Fibroblast of lung (primary cell): Measurements from ENCODE around the gene PRM1.

Source experiments
- EZH2 ChIP-seq: IDR thresholded peaks from 2 replicates; pipeline ENCODE4 v1.5.1; 2012; ENCODE audit warnings: low read length, control low read depth, mild to moderate bottlenecking; ENCODE audit errors: missing control alignments
- TF ChIP-seq, protein P1 (sequence below), 2 donors: IDR thresholded peaks in 1 of 2; conservative IDR thresholded peaks in 1 of 2; 1 replicate in 1 of 2; 2 replicates in 1 of 2; pipeline ENCODE4 v1.5.1; 2011 to 2012; ENCODE audit warnings: low read length in 2 of 2, control low read depth in 1 of 2, inconsistent platforms in 1 of 2, low read depth in 1 of 2, mild to moderate bottlenecking in 1 of 2

DNA sequence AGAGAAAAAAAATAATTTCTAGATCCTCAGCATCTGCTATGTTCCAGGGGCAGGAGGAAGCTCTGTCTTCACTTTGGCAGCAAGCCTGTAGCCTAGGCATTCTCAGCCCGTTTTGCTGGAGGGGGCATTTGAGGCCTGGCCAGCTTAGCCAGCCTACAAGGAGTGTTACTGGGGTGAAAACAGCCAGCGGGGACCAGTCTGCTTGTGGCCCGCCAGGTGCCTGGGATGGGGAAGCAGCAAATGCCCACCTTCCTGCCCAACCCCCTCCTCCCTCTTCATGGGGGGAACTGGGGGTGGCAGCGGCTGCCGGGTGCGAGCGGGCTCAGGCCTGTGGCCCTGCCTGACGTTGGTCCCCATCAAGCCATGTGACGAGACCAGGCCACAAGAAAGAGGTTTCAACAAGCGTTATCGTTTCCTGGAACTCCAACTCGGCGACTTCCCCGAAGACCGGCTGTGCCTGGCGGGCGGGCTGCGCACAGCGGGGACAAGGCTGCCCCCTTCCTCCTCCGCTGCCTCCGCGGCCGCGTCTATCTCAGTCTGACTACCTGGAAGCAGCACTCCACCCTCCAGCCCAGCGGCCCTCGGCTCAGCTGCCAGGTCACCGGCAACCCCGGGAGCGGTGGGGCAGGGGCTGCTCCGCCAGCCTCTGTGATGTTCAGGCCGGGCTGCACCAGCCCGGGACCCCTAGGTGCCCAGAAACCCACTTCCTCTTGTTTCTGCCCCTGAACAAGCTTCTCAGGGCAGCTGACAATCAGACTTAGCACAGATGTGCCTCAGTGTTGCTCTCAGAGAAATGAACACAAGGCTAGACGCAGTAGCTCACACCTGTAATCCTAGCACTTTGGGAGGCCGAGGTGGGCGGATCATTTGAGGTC, 48.0 kb downstream of the PRM1 start:
- TF ChIP-seq, protein P1, sequence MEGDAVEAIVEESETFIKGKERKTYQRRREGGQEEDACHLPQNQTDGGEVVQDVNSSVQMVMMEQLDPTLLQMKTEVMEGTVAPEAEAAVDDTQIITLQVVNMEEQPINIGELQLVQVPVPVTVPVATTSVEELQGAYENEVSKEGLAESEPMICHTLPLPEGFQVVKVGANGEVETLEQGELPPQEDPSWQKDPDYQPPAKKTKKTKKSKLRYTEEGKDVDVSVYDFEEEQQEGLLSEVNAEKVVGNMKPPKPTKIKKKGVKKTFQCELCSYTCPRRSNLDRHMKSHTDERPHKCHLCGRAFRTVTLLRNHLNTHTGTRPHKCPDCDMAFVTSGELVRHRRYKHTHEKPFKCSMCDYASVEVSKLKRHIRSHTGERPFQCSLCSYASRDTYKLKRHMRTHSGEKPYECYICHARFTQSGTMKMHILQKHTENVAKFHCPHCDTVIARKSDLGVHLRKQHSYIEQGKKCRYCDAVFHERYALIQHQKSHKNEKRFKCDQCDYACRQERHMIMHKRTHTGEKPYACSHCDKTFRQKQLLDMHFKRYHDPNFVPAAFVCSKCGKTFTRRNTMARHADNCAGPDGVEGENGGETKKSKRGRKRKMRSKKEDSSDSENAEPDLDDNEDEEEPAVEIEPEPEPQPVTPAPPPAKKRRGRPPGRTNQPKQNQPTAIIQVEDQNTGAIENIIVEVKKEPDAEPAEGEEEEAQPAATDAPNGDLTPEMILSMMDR (conservative IDR thresholded peaks at IDR 0.05 in 1 of 2, IDR thresholded peaks at IDR 0.05 in 1 of 2; ENCODE audit: low read depth in 1 of 2, low read length in 2 of 2), result no peak
- TF ChIP-seq EZH2, result no peak
